Stimulated activated CD4-positive, alpha-beta T cell treated with anti-CD3 and anti-CD28 coated beads, Interleukin-15, amount 100 ng/mL, for 48 hours (primary cell): ENCODE results near the gene PRAC1.
A peak's percentile ranks its signal among the peaks of the same experiment; 100 is the strongest.

Source experiments
- DNase-seq, 2 donors: peaks; one replicate each; pipeline ENCODE4 v3.0.0-alpha.2; 2020; ENCODE audit warnings: low read depth in 2 of 2

Gene PRAC1

GRCh38 chr17:48704361-48705248 is 17.7 kb downstream of the PRAC1 start:
- no peak for DNase-seq

- no peak for DNase-seq
Observed at GRCh38 chr17:48701864-48702532, 20.3 kb downstream of the PRAC1 start.

GRCh38 chr17:48693178-48693577 is 29.1 kb downstream of the PRAC1 start:
- DNase-seq = no peak

- no peak for DNase-seq
Observed at GRCh38 chr17:48692049-48692448, 30.3 kb downstream of the PRAC1 start.

- no peak for DNase-seq
Observed at GRCh38 chr17:48690655-48691054, 31.7 kb downstream of the PRAC1 start.

- DNase-seq = no peak
Observed at GRCh38 chr17:48681609-48682008, 40.7 kb downstream of the PRAC1 start.

GRCh38 chr17:48679385-48680096 is 42.8 kb downstream of the PRAC1 start:
- no peak for DNase-seq

GRCh38 chr17:48678141-48678971 is 44.0 kb downstream of the PRAC1 start:
- peak; percentile 23 to 65 for DNase-seq

GRCh38 chr17:48676963-48677558 is 45.3 kb downstream of the PRAC1 start:
- no peak for DNase-seq

GRCh38 chr17:48672340-48672739 is 50.0 kb downstream of the PRAC1 start:
- no peak for DNase-seq
